ENCODE data around the gene EXOC4.

The EXOC4 gene

DNA sequence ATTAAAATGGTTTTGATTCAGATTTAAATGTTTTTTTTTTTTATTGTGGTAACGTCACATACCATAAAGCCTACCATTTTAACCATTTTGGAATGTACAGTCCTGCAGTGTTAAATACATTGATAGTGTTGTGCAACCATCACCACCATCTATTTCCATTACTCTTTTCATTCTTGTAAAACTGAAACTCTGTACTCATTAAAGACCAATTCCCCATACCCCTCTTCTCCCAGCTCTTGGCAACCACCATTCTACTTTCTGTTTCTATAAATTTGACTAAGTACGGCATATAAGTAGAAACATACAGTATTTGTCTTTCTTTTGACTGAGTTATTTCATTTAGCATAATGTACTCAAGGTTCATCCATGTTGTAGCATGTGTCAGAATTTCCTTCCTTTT lies 96.2 kb downstream of the EXOC4 start:
- no peak overlapping the region for H3K9ac ChIP-seq (ENCODE audit: low read length)
- no peaks in the 10 kb centered on the region for H3K27me3 ChIP-seq (replicated peaks; ENCODE audit: control insufficient read depth, insufficient read depth, low read length)
- H3K4me1 ChIP-seq (ENCODE audit: control insufficient read depth, insufficient read depth, low read length): no peaks in the 10 kb centered on the region
- H3K36me3 ChIP-seq (ENCODE audit: control insufficient read depth, insufficient read depth, low read length, severe bottlenecking): no peaks in the 10 kb centered on the region
- no peak overlapping the region for H3K4me3 ChIP-seq (ENCODE audit: low read length)
- DNase-seq (ENCODE audit: low read depth): no peak
- peaks cover 25% of the 10 kb centered on the region for H3K9me3 ChIP-seq (ENCODE audit: control insufficient read depth, low read length)

DNA sequence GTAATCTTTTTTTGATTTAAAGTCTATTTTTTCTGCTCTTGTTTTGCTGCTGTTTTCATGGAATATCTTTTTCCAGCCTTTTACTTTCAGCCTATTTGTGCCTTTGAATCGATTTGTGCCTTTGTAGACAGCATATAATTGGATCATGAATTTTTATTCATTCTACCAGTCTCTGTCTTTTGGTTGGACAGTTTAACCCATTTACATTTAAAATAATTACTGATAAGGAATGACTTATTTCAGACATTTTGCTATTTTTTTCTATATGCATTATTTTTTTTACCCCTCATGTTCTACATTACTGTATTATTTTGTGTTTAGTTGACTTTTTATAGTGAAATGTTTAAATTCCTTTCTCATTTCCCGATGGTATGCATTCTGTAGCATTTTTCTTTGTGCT lies 99.6 kb downstream of the EXOC4 start:
- no peak overlapping the region for H3K9ac ChIP-seq (ENCODE audit: low read length)
- no peaks in the 10 kb centered on the region for H3K36me3 ChIP-seq (ENCODE audit: control insufficient read depth, insufficient read depth, low read length, severe bottlenecking)
- H3K27me3 ChIP-seq (replicated peaks; ENCODE audit: control insufficient read depth, insufficient read depth, low read length): no peaks in the 10 kb centered on the region
- no peak for DNase-seq (ENCODE audit: low read depth)
- peaks cover 25% of the 10 kb centered on the region for H3K9me3 ChIP-seq (ENCODE audit: control insufficient read depth, low read length)
- peaks cover 6% of the 10 kb centered on the region for H3K4me1 ChIP-seq (ENCODE audit: control insufficient read depth, insufficient read depth, low read length)
- H3K4me3 ChIP-seq (ENCODE audit: low read length): no peak overlapping the region

DNA sequence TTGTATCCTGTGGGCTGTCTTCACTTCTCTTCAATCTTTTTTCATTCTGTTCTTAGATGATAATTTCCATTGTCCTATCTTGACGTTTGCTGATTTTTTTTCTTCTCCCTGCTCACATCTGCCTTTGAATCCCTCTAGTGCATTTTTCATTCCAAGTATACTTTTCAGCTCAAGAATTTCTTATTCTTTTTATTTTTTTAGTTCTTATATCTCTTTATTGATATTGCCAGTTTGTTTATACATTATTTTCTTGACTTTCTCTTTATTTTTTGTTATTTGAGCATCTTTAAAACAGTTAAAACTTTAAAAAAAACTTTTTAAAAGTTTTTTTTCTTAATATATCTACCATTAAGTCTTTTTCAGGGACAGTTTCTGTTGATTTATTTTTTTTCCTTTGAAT lies 100.9 kb downstream of the EXOC4 start:
- no peaks in the 10 kb centered on the region for H3K27me3 ChIP-seq (replicated peaks; ENCODE audit: control insufficient read depth, insufficient read depth, low read length)
- DNase-seq (ENCODE audit: low read depth): no peak
- peaks cover 25% of the 10 kb centered on the region for H3K9me3 ChIP-seq (ENCODE audit: control insufficient read depth, low read length)
- H3K36me3 ChIP-seq (ENCODE audit: control insufficient read depth, insufficient read depth, low read length, severe bottlenecking): no peaks in the 10 kb centered on the region
- peaks cover 14% of the 10 kb centered on the region for H3K4me1 ChIP-seq (ENCODE audit: control insufficient read depth, insufficient read depth, low read length)
- H3K9ac ChIP-seq (ENCODE audit: low read length): no peak overlapping the region
- no peak overlapping the region for H3K4me3 ChIP-seq (ENCODE audit: low read length)

DNA sequence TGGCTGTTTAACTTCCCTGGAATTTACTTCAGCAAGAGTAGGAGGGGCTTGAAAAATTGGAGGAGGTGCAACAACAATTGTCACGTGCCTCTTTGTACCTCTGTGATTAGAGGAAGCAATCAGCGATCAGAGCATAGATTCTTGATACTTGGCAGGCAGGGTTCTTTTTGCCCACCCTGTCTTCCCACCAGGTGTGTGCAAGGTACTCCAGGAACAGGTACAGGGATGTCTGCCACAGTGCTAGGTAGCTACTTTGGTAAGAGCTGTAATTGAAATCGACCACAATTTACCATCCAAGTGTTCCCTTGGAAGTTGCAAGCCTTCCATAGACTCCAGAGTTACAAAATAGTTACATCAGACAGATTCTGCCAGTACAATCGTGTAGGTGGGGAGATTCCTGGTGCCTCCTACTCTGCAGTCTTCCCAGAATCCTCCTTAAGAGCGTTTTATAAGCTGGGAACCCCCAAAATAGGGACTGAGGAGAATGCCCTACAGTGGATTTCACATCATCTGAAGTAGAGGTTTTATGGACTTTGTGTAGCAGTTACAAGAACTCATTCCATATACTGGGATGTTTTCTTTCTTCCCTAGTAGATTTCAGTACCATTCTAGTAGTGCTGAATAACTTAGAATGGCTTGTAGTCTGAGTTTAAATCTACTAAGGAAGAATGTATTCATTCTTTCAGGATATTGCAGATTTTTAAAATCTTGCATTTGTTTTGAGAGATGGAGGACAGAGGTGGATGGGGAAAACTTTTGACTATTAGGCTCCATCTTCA lies 101.9 kb downstream of the EXOC4 start:
- H3K4me3 ChIP-seq (ENCODE audit: low read length): no peak overlapping the region
- peak; percentile 16 for DNase-seq (ENCODE audit: low read depth)

DNA sequence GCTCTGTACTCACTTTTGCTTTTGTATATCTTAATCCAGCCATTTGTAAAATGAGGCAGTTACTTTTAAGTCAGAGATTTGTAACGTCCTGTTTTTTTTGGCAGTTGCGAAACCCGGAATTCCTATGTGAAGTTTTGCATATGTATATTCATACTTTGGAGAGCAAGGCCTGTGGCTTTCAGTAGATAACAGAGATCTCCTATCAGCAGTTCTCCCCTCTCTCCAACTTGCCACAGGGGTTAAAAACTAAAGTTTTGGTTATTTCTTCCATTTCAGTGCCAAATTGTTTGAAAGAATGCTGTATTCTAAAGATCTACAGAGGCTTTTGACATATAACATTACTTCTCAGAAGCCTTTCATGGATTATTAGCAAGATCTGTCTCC lies 102.4 kb downstream of the EXOC4 start:
- Histone ChIP-seq H3K27me3 (replicated peaks; ENCODE audit: control insufficient read depth, insufficient read depth, low read length) (no peaks in the 10 kb centered on the region), H3K9ac (ENCODE audit: low read length) (no peak overlapping the region), H3K4me1 (ENCODE audit: control insufficient read depth, insufficient read depth, low read length) (peaks cover 30% of the 10 kb centered on the region), H3K36me3 (ENCODE audit: control insufficient read depth, insufficient read depth, low read length, severe bottlenecking) (no peaks in the 10 kb centered on the region), H3K9me3 (ENCODE audit: control insufficient read depth, low read length) (peaks cover 25% of the 10 kb centered on the region), H3K4me3 (ENCODE audit: low read length) (no peak overlapping the region)
- DNase-seq (ENCODE audit: low read depth): peak; percentile 82

More for the DNA sequence above, 101.9 kb downstream of the EXOC4 start:
- H3K36me3 ChIP-seq (ENCODE audit: control insufficient read depth, insufficient read depth, low read length, severe bottlenecking): no peaks in the 10 kb centered on the region
- no peak overlapping the region for H3K9ac ChIP-seq (ENCODE audit: low read length)
- H3K27me3 ChIP-seq (replicated peaks; ENCODE audit: control insufficient read depth, insufficient read depth, low read length): no peaks in the 10 kb centered on the region
- peaks cover 25% of the 10 kb centered on the region for H3K9me3 ChIP-seq (ENCODE audit: control insufficient read depth, low read length)
- H3K4me1 ChIP-seq (ENCODE audit: control insufficient read depth, insufficient read depth, low read length): peaks cover 24% of the 10 kb centered on the region

DNA sequence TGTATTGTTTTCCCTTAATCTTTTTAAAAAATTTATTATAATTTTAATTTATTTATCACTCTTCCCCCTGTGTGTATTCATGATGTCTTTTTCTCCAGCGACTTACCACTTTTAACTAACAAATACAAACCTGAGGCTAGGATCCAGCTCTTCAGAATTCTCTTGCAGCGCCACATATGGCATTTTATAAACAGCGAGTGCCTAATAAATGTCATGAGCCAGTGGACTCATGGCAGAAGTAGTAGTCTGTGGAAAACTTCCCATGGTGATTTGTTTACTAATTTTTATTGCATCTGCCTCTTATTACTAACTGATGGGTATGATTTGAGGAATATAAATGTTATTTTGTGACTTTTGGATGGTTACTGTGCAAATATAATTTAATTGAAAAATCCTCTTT lies 102.9 kb downstream of the EXOC4 start:
- Histone ChIP-seq H3K36me3 (ENCODE audit: control insufficient read depth, insufficient read depth, low read length, severe bottlenecking) (no peaks in the 10 kb centered on the region), H3K9ac (ENCODE audit: low read length) (no peak overlapping the region), H3K27me3 (replicated peaks; ENCODE audit: control insufficient read depth, insufficient read depth, low read length) (no peaks in the 10 kb centered on the region), H3K4me1 (ENCODE audit: control insufficient read depth, insufficient read depth, low read length) (peaks cover 32% of the 10 kb centered on the region), H3K9me3 (ENCODE audit: control insufficient read depth, low read length) (peaks cover 25% of the 10 kb centered on the region), H3K4me3 (ENCODE audit: low read length) (no peak overlapping the region)
- DNase-seq (ENCODE audit: low read depth): no peak

DNA sequence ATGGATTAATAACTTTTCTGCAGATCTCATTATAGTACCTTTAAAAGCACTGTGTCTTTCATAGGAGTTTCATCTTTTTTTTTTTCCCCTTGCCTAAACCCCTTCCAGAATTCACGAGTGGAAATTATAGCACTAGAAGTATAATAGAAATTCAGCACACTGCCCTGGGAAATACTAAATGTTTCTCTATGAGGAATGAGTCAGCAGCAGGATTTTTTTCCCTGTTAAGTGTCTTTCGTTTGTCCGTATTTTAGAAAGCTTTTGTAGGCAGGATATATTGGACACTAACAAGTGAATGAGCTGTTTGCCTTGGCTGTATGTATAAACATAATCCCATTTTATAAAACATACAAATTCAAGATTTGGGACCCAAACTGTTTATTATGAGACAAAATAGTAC lies 105.8 kb downstream of the EXOC4 start:
- Histone ChIP-seq H3K9ac (ENCODE audit: low read length) (peak overlapping the region; percentile 78), H3K4me1 (ENCODE audit: control insufficient read depth, insufficient read depth, low read length) (peaks cover 40% of the 10 kb centered on the region), H3K27me3 (replicated peaks; ENCODE audit: control insufficient read depth, insufficient read depth, low read length) (no peaks in the 10 kb centered on the region), H3K36me3 (ENCODE audit: control insufficient read depth, insufficient read depth, low read length, severe bottlenecking) (no peaks in the 10 kb centered on the region), H3K4me3 (ENCODE audit: low read length) (peak overlapping the region; percentile 51), H3K9me3 (ENCODE audit: control insufficient read depth, low read length) (peaks cover 4% of the 10 kb centered on the region)
- DNase-seq (ENCODE audit: low read depth): peak; percentile 61

DNA sequence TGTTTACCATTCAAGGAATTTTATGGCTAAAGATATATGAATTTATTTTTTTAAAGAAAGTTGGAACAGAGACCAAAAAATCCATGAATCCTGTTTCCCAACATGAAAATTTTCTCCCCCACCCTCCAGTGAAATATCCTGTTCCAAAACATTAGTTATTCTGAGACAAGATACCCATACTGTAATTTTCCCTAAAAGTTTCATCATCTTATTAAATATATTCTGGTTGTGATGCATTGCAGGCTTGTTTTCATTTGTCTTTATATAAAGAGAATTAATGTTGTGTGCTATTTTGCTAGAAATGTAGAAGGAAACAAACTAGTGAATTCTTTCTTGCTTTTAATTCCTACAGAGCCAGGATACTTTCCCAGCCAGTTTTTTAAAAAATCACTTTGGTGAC lies 106.6 kb downstream of the EXOC4 start:
- Histone ChIP-seq H3K4me1 (ENCODE audit: control insufficient read depth, insufficient read depth, low read length) (peaks cover 44% of the 10 kb centered on the region), H3K4me3 (ENCODE audit: low read length) (peak overlapping the region; percentile 51), H3K9ac (ENCODE audit: low read length) (peak overlapping the region; percentile 78), H3K9me3 (ENCODE audit: control insufficient read depth, low read length) (no peaks in the 10 kb centered on the region), H3K36me3 (ENCODE audit: control insufficient read depth, insufficient read depth, low read length, severe bottlenecking) (no peaks in the 10 kb centered on the region), H3K27me3 (replicated peaks; ENCODE audit: control insufficient read depth, insufficient read depth, low read length) (no peaks in the 10 kb centered on the region)
- peak; percentile 26 for DNase-seq (ENCODE audit: low read depth)

DNA sequence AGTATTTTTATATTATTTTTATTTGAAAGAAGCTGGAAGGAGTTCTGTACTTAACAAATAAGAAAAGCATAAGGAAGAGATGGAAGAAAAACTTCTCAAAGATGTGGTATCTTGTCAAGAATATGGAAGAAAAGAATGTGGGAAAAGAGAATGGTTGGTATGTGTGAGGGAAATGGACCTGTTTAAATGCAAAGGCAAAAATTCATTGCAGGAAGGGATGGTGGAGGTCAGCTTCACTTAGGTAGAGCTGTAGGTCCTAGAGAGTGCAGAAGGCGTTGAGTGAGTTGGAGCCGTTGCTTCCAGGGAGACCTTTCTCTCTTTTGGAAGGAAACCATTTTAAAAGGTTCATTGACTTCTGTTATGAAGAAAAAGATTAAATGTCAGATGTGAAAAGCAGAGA lies 107.3 kb downstream of the EXOC4 start:
- Histone ChIP-seq H3K9ac (ENCODE audit: low read length) (peak overlapping the region; percentile 78), H3K9me3 (ENCODE audit: control insufficient read depth, low read length) (no peaks in the 10 kb centered on the region), H3K4me3 (ENCODE audit: low read length) (no peak overlapping the region), H3K36me3 (ENCODE audit: control insufficient read depth, insufficient read depth, low read length, severe bottlenecking) (no peaks in the 10 kb centered on the region), H3K4me1 (ENCODE audit: control insufficient read depth, insufficient read depth, low read length) (peaks cover 49% of the 10 kb centered on the region), H3K27me3 (replicated peaks; ENCODE audit: control insufficient read depth, insufficient read depth, low read length) (no peaks in the 10 kb centered on the region)
- no peak for DNase-seq (ENCODE audit: low read depth)

DNA sequence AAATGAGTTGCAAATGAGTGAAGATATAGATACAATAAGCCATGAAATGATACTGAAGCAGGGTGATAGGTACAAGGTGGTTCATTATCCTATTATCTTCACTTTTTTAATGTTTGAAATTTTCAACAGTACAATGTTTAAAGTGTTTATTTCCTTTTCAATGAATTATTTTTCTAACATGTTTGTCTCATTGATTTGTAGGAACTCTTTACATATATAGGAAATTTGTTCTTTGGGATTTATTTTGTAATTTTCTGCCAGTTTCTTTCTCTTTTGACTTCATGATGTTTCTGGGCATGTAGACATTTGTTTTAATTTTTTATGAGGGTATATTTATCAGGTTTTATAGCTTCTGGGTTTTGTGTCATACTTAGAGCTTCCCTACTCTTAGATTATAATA lies 108.9 kb downstream of the EXOC4 start:
- H3K9ac ChIP-seq (ENCODE audit: low read length): no peak overlapping the region
- no peaks in the 10 kb centered on the region for H3K36me3 ChIP-seq (ENCODE audit: control insufficient read depth, insufficient read depth, low read length, severe bottlenecking)
- no peaks in the 10 kb centered on the region for H3K27me3 ChIP-seq (replicated peaks; ENCODE audit: control insufficient read depth, insufficient read depth, low read length)
- DNase-seq (ENCODE audit: low read depth): no peak
- H3K4me3 ChIP-seq (ENCODE audit: low read length): no peak overlapping the region
- peaks cover 57% of the 10 kb centered on the region for H3K4me1 ChIP-seq (ENCODE audit: control insufficient read depth, insufficient read depth, low read length)
- no peaks in the 10 kb centered on the region for H3K9me3 ChIP-seq (ENCODE audit: control insufficient read depth, low read length)

DNA sequence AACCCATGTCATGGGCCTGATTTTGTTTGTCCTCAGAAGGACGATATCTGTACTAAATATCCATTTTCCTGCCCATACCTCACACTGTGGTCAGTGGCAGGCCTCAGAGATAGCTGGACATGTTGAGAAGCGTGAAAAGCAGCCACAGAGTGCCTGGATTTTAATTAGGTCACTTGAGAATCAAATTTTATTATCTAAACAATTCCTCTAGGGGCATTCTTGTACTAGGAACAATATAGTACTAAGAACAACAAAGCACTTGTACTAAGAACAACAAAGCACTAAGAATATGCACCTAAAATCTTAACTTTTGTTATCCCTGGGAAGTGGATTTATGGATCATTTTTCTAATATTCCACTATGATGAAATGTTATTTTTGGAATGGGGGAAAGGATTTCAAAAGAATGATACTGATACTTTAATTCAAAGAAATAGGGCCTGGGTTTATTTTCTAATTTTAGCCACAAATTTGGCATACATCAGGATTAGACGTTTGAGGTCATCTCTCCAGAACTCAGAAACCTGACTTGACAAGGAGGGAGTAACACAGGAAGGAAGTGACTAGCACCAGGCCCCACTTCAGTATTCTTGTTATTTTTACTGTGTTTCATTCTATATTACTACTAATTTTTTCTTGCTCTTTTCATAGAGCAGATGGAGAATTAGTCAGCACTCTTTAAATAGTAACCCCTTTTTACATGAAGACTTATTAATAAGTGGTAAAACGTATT lies 112.2 kb downstream of the EXOC4 start:
- no peak overlapping the region for H3K4me3 ChIP-seq (ENCODE audit: low read length)
- DNase-seq (ENCODE audit: low read depth): peak; percentile 54
- H3K27me3 ChIP-seq (replicated peaks; ENCODE audit: control insufficient read depth, insufficient read depth, low read length): no peaks in the 10 kb centered on the region

More for the DNA sequence above, 112.2 kb downstream of the EXOC4 start:
- H3K4me1 ChIP-seq (ENCODE audit: control insufficient read depth, insufficient read depth, low read length): peaks cover 36% of the 10 kb centered on the region
- no peaks in the 10 kb centered on the region for H3K9me3 ChIP-seq (ENCODE audit: control insufficient read depth, low read length)
- H3K9ac ChIP-seq (ENCODE audit: low read length): no peak overlapping the region
- no peaks in the 10 kb centered on the region for H3K36me3 ChIP-seq (ENCODE audit: control insufficient read depth, insufficient read depth, low read length, severe bottlenecking)

Data from adipocyte (in vitro differentiated cells).